HL-60 (cell line): ENCODE measurements around the gene FARP1.

Experiments
- CTCF ChIP-seq: IDR thresholded peaks from one replicate; pipeline ENCODE4 v1.5.1; 2011; ENCODE audit warnings: low read length, control low read depth, inconsistent platforms; ENCODE audit not compliant: insufficient read depth
- GABPA ChIP-seq: IDR thresholded peaks from 2 replicates; pipeline ENCODE4 v1.6.1; 2012; ENCODE audit warnings: low read depth
- POLR2AphosphoS5 ChIP-seq: IDR thresholded peaks from 2 replicates; pipeline ENCODE4 v1.6.1; 2012; ENCODE audit warnings: low read depth
- REST ChIP-seq: IDR thresholded peaks from 2 replicates; pipeline ENCODE4 v1.6.1; 2012; ENCODE audit warnings: low read depth; ENCODE audit not compliant: insufficient replicate concordance
- SPI1 ChIP-seq: IDR thresholded peaks from 2 replicates; pipeline ENCODE4 v1.6.1; 2012; ENCODE audit warnings: low read depth, mild to moderate bottlenecking, borderline replicate concordance

GRCh38 chr13:98393873-98394272 is 251.0 kb downstream of the FARP1 start:
- no peak for TF ChIP-seq CTCF
- TF ChIP-seq POLR2AphosphoS5, result no peak
- no peak for TF ChIP-seq REST
- no peak for TF ChIP-seq SPI1
- TF ChIP-seq GABPA, result no peak
